GM18507 (cell line): ENCODE data around the gene CNTFR.

Experiments
- DNase-seq: peaks from one replicate; pipeline ENCODE4 v3.0.0; 2011; ENCODE audit warnings: low read depth; ENCODE audit not compliant: insufficient read length; ENCODE audit errors: extremely low spot score
- FAIRE-seq: peaks from 2 replicates; lab custom pipeline; 2011; peaks lifted over from hg19 to GRCh38; lab: Jason Lieb, UNC

The CNTFR gene

GRCh38 chr9:34575862-34576596 lies 13.5 kb downstream of the CNTFR start:
- DNase-seq, result no peak
- FAIRE-seq, result no peak

GRCh38 chr9:34575241-34575640 lies 14.3 kb downstream of the CNTFR start:
- FAIRE-seq (no peak), DNase-seq (no peak)

- FAIRE-seq, result no peak
Measured at GRCh38 chr9:34574571-34574970, 15.0 kb downstream of the CNTFR start.

GRCh38 chr9:34573599-34574325 lies 15.8 kb downstream of the CNTFR start:
- DNase-seq, result no peak
- no peak for FAIRE-seq

More at GRCh38 chr9:34574571-34574970, 15.0 kb downstream of the CNTFR start:
- DNase-seq, result no peak

GRCh38 chr9:34572628-34573027 lies 16.9 kb downstream of the CNTFR start:
- DNase-seq (no peak), FAIRE-seq (no peak)

GRCh38 chr9:34572092-34572491 lies 17.4 kb downstream of the CNTFR start:
- DNase-seq (no peak), FAIRE-seq (no peak)

GRCh38 chr9:34571481-34571810 lies 18.1 kb downstream of the CNTFR start:
- FAIRE-seq (no peak), DNase-seq (no peak)

- no peak for FAIRE-seq
Measured at GRCh38 chr9:34570809-34571480, 18.6 kb downstream of the CNTFR start.

GRCh38 chr9:34570376-34570775 lies 19.1 kb downstream of the CNTFR start:
- DNase-seq, result no peak
- FAIRE-seq, result no peak

More at GRCh38 chr9:34570809-34571480, 18.6 kb downstream of the CNTFR start:
- DNase-seq, result no peak

GRCh38 chr9:34568774-34569173 lies 20.8 kb downstream of the CNTFR start:
- no peak for FAIRE-seq

GRCh38 chr9:34568133-34568532 lies 21.4 kb downstream of the CNTFR start:
- FAIRE-seq, result no peak

More at GRCh38 chr9:34568774-34569173, 20.8 kb downstream of the CNTFR start:
- no peak for DNase-seq

GRCh38 chr9:34566972-34567371 lies 22.6 kb downstream of the CNTFR start:
- no peak for DNase-seq
- FAIRE-seq, result no peak

More at GRCh38 chr9:34568133-34568532, 21.4 kb downstream of the CNTFR start:
- no peak for DNase-seq

GRCh38 chr9:34566322-34566721 lies 23.2 kb downstream of the CNTFR start:
- DNase-seq (no peak), FAIRE-seq (no peak)

- FAIRE-seq, result no peak
- DNase-seq, result no peak
Measured at GRCh38 chr9:34565856-34566255, 23.7 kb downstream of the CNTFR start.

- DNase-seq (no peak), FAIRE-seq (no peak)
Measured at GRCh38 chr9:34564617-34565016, 24.9 kb downstream of the CNTFR start.

- FAIRE-seq (no peak), DNase-seq (no peak)
Measured at GRCh38 chr9:34563262-34563661, 26.3 kb downstream of the CNTFR start.

GRCh38 chr9:34562135-34562745 lies 27.3 kb downstream of the CNTFR start:
- no peak for FAIRE-seq
- no peak for DNase-seq

- no peak for FAIRE-seq
- no peak for DNase-seq
Measured at GRCh38 chr9:34560599-34561214, 28.8 kb downstream of the CNTFR start.

GRCh38 chr9:34559624-34560455 lies 29.7 kb downstream of the CNTFR start:
- FAIRE-seq, result no peak

More at GRCh38 chr9:34559624-34560455, 29.7 kb downstream of the CNTFR start:
- no peak for DNase-seq
